DOHH2 (cell line): ENCODE measurements around the gene CST1.
"Not testable (repeated sequence)": the region's sequence is repeated elsewhere in the genome, so short reads cannot be mapped to it uniquely, and the experiment has no call there.

ENCODE experiments used
- H3F3A ChIP-seq: fragments of 200-600 bp; sonication (generic), shearing (Covaris generic); 2 replicates; pipeline ENCODE4 v1.6.0; 2016; ENCODE audit warnings: antibody characterized with exemption, mild to moderate bottlenecking; ENCODE audit not compliant: control insufficient read depth, insufficient read depth
- H3K27ac ChIP-seq: fragments of 200-600 bp; sonication (generic); 2 replicates; pipeline ENCODE4 v1.5.1; 2014; ENCODE audit warnings: low read depth, mild to moderate bottlenecking, low read length, moderate library complexity
- H3K27me3 ChIP-seq: fragments of 200-600 bp; sonication (generic); 2 replicates; pipeline ENCODE4 v1.6.1; 2014; ENCODE audit warnings: mild to moderate bottlenecking, low read length, mixed read lengths; ENCODE audit not compliant: control insufficient read depth
- H3K36me3 ChIP-seq: fragments of 200-600 bp; sonication (generic); 2 replicates; pipeline ENCODE4 v1.6.1; 2014; ENCODE audit warnings: mild to moderate bottlenecking, low read length, moderate library complexity, mixed read lengths; ENCODE audit not compliant: control insufficient read depth
- H3K4me1 ChIP-seq: fragments of 200-600 bp; sonication (generic); 2 replicates; pipeline ENCODE4 v1.6.1; 2014; ENCODE audit warnings: mild to moderate bottlenecking, low read length, mixed read lengths; ENCODE audit not compliant: control insufficient read depth
- H3K4me2 ChIP-seq: fragments of 200-600 bp; sonication (generic); 2 replicates; pipeline ENCODE4 v1.6.0; 2014; ENCODE audit warnings: mild to moderate bottlenecking, low read length, moderate library complexity
- H3K4me3 ChIP-seq: fragments of 200-600 bp; sonication (generic); 2 replicates; pipeline ENCODE4 v1.5.1; 2014; ENCODE audit warnings: mild to moderate bottlenecking, low read length, mixed read lengths
- H3K79me2 ChIP-seq: fragments of 200-600 bp; sonication (generic); 2 replicates; pipeline ENCODE4 v1.6.1; 2014; ENCODE audit warnings: mild to moderate bottlenecking, low read length, mixed read lengths; ENCODE audit not compliant: control insufficient read depth
- H3K9me2 ChIP-seq: fragments of 200-600 bp; sonication (generic); replicated peaks from 2 replicates; pipeline ENCODE4 v1.6.1; 2014; ENCODE audit warnings: mild to moderate bottlenecking, low read length, mixed read lengths; ENCODE audit not compliant: control insufficient read depth
- H3K9me3 ChIP-seq: fragments of 200-600 bp; sonication (generic); 2 replicates; pipeline ENCODE4 v1.6.1; 2014; ENCODE audit warnings: antibody characterized with exemption, low read length, mixed read lengths; ENCODE audit not compliant: control insufficient read depth, insufficient read depth
- H4K20me1 ChIP-seq: fragments of 200-600 bp; sonication (generic); 2 replicates; pipeline ENCODE4 v1.6.0; 2014; ENCODE audit warnings: low read depth, mild to moderate bottlenecking, antibody characterized with exemption, low read length, moderate library complexity; ENCODE audit not compliant: control insufficient read depth, insufficient read depth
- EZH2phosphoT487 ChIP-seq: fragments of 200-600 bp; sonication (generic); IDR thresholded peaks from 2 replicates; pipeline ENCODE4 v1.6.1; 2017; ENCODE audit warnings: borderline replicate concordance, mild to moderate bottlenecking, antibody characterized with exemption, low read length, moderate library complexity, mixed read lengths
- TF ChIP-seq, protein P1 (sequence below): fragments of 200-600 bp; sonication (generic); IDR thresholded peaks from one replicate; pipeline ENCODE4 v1.5.1; 2014; ENCODE audit warnings: antibody characterized with exemption, mild to moderate bottlenecking, low read depth, low read length; ENCODE audit not compliant: poor library complexity, severe bottlenecking

CST1 gene

DNA sequence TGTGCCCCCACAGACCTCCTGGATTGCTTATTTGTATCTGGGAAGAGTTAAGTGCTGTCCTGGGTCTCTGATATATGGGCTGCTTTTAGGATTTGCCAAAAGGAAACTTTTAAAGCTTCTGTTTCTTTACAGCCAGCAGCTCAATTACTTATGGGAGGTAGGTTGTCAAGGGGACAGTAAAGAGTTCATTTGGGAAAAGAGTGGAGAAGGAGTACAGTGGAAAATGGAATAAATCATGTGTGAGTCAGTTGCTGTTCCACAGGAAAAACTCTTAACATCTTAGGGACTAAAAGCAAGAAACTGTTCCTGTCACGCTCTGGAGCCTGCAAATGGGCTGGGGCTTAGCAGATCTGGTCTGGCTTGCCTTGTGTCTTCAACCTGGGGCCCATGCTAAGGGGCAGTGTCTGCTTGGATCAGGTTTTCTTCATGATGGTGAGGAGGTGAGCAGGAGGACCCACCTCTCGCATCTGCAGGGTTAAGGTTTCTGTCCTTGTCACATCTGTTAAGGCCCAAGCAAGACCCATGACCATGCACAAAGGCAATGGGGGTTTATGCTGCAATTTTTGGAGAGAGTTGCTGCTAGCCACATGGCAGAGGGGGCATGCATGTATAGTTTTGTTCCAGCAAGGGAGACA is 8.7 kb upstream of the CST1 start:
- Histone ChIP-seq H4K20me1 (no peaks in the 10 kb centered on the region), H3K36me3 (no peaks in the 10 kb centered on the region), H3K9me2 (no peaks in the 10 kb centered on the region), H3K4me3 (no peak overlapping the region), H3F3A (no peaks in the 10 kb centered on the region), H3K27me3 (no peaks in the 10 kb centered on the region), H3K4me2 (no peak overlapping the region), H3K79me2 (no peaks in the 10 kb centered on the region), H3K27ac (no peak overlapping the region), H3K9me3 (no peaks in the 10 kb centered on the region), H3K4me1 (no peaks in the 10 kb centered on the region)
- no peak for TF ChIP-seq EZH2phosphoT487
- TF ChIP-seq, protein P1, sequence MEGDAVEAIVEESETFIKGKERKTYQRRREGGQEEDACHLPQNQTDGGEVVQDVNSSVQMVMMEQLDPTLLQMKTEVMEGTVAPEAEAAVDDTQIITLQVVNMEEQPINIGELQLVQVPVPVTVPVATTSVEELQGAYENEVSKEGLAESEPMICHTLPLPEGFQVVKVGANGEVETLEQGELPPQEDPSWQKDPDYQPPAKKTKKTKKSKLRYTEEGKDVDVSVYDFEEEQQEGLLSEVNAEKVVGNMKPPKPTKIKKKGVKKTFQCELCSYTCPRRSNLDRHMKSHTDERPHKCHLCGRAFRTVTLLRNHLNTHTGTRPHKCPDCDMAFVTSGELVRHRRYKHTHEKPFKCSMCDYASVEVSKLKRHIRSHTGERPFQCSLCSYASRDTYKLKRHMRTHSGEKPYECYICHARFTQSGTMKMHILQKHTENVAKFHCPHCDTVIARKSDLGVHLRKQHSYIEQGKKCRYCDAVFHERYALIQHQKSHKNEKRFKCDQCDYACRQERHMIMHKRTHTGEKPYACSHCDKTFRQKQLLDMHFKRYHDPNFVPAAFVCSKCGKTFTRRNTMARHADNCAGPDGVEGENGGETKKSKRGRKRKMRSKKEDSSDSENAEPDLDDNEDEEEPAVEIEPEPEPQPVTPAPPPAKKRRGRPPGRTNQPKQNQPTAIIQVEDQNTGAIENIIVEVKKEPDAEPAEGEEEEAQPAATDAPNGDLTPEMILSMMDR, result no peak

DNA sequence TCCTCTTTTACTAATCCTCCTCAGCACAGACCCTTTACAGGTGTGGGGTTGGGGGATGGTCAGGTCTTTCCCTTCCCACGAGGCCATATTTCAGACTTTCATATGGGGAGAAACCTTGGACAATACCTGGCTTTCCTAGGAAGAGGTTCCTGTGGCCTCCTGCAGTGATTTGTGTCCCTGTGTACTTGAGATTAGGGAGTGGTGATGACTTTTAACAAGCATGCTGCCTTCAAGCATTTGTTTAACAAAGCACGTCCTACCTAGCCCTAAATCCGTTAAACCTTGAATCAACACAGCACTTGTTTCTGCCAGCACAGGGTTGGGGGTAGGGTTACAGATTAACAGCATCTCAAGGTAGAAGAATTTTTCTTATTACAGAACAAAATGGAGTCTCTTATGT is 6.1 kb upstream of the CST1 start:
- H3K36me3 ChIP-seq, H3K9me3 ChIP-seq, H3K79me2 ChIP-seq, H3K4me3 ChIP-seq, H3K9me2 ChIP-seq, H3F3A ChIP-seq, H3K27me3 ChIP-seq, H4K20me1 ChIP-seq, H3K27ac ChIP-seq, H3K4me2 ChIP-seq, H3K4me1 ChIP-seq: not testable (repeated sequence)

DNA sequence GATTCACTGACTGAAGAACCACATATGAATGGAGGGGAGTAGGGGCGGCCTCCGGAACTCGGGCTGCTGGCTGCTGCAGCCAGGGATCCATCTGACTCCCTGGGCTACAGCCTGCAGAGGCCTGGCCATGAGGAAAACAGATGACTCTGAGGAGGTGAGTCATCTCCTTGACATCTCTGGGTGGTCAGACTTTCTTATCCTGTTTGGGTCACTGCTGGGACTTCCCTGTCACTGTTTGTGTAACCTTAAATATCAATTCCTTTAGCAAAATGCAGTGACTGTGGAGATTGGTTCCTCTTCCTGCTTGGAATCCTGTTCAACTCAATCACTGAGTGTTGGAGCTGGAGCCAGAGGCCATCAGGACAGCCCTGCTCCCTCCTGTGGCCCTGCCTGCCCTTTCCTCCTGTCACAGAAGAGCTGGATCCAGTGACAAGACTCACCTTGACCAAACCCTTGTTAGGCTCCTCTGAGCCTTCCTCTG is 4.4 kb upstream of the CST1 start:
- not testable (repeated sequence) for H3K4me3 ChIP-seq, H3K4me1 ChIP-seq, H3K36me3 ChIP-seq, H3K4me2 ChIP-seq, H4K20me1 ChIP-seq, H3K9me3 ChIP-seq, H3K27me3 ChIP-seq, H3F3A ChIP-seq, H3K9me2 ChIP-seq, H3K79me2 ChIP-seq, H3K27ac ChIP-seq

DNA sequence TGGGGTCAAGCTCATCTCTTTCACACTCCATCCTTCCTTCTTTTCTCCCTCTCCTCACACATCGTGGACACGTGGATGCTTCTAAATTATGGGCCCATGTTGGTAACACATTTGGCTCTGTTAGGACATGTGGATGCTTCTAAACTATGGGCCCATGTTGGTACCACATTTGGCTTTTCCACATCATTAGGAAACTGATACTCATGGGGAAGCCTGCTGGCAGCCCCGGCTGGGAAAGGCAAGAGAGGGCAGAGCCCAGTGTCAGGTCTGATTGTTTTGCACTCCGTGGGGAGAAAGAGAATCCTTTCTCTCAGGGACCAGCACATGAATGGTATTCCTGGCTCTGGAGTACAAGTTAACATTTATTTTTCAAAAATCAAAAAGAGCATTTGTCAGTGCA is 4.0 kb upstream of the CST1 start:
- no peaks in the 10 kb centered on the region for H3K79me2 ChIP-seq
- no peaks in the 10 kb centered on the region for H3F3A ChIP-seq
- no peaks in the 10 kb centered on the region for H3K9me2 ChIP-seq
- TF ChIP-seq, protein P1, result no peak
- no peak for TF ChIP-seq EZH2phosphoT487
- no peaks in the 10 kb centered on the region for H3K4me1 ChIP-seq
- H4K20me1 ChIP-seq, result no peaks in the 10 kb centered on the region
- no peaks in the 10 kb centered on the region for H3K36me3 ChIP-seq
- H3K27me3 ChIP-seq, result no peaks in the 10 kb centered on the region
- H3K9me3 ChIP-seq, result no peaks in the 10 kb centered on the region
- no peak overlapping the region for H3K4me3 ChIP-seq
- H3K27ac ChIP-seq, result no peak overlapping the region
- H3K4me2 ChIP-seq, result no peak overlapping the region
